ENCODE measurements around the gene CTNND2.

Gene CTNND2

GRCh38 chr5:11904265-11904906, at the start of gene CTNND2:
TSS of gene CTNND2 (minus strand) at chr5:11904446. CDS start at chr5:11903853, 593 bp downstream.
- ChIA-PET POLR2A (no interaction called here), CTCF (no interaction called here)
- DNase-seq (ENCODE audit: extremely low spot score) = peak; percentile 49
- TF ChIP-seq CTBP1 (IDR thresholded peaks at IDR 0.05; ENCODE audit: borderline replicate concordance) (no peak), ELF4 (IDR thresholded peaks at IDR 0.05) (no peak), PKNOX1 (IDR thresholded peaks at IDR 0.05) (no peak), FOXM1 (IDR thresholded peaks at IDR 0.05; ENCODE audit: borderline replicate concordance) (no peak), ARNT (IDR thresholded peaks at IDR 0.05) (no peak), LEF1 (IDR thresholded peaks at IDR 0.05; ENCODE audit: borderline replicate concordance) (no peak), BHLHE40 (IDR thresholded peaks at IDR 0.05; ENCODE audit: borderline replicate concordance) (no peak), HDGF (IDR thresholded peaks at IDR 0.05; ENCODE audit: borderline replicate concordance) (no peak), TARDBP (IDR thresholded peaks at IDR 0.05) (no peak), L3MBTL2 (conservative IDR thresholded peaks at IDR 0.05) (no peak), NFRKB (IDR thresholded peaks at IDR 0.05) (no peak)

GRCh38 chr5:11946317-11946716, 42.1 kb upstream of the CTNND2 start:
- TF ChIP-seq CTBP1 (IDR thresholded peaks at IDR 0.05; ENCODE audit: borderline replicate concordance) (no peak), HDGF (IDR thresholded peaks at IDR 0.05; ENCODE audit: borderline replicate concordance) (no peak), FOXA1 (IDR thresholded peaks at IDR 0.05) (no peak), ELF4 (IDR thresholded peaks at IDR 0.05) (no peak), FOXK2 (IDR thresholded peaks at IDR 0.05) (no peak), NFRKB (IDR thresholded peaks at IDR 0.05) (no peak), BHLHE40 (IDR thresholded peaks at IDR 0.05; ENCODE audit: borderline replicate concordance) (no peak)
- ChIA-PET CTCF (no interaction called here), POLR2A (no interaction called here)
- no peak for DNase-seq (ENCODE audit: extremely low spot score)

GRCh38 chr5:11941566-11941965, 37.3 kb upstream of the CTNND2 start:
- no peak for DNase-seq (ENCODE audit: extremely low spot score)
- no peak for TF ChIP-seq FOXM1 (IDR thresholded peaks at IDR 0.05; ENCODE audit: borderline replicate concordance)
- TF ChIP-seq SUZ12 (IDR thresholded peaks at IDR 0.05) = no peak
- TF ChIP-seq NFRKB (IDR thresholded peaks at IDR 0.05) = no peak
- no peak for TF ChIP-seq HDGF (IDR thresholded peaks at IDR 0.05; ENCODE audit: borderline replicate concordance)
- no peak for TF ChIP-seq FOXA1 (IDR thresholded peaks at IDR 0.05)
- no peak for TF ChIP-seq BHLHE40 (IDR thresholded peaks at IDR 0.05; ENCODE audit: borderline replicate concordance)
- no peak for TF ChIP-seq CTBP1 (IDR thresholded peaks at IDR 0.05; ENCODE audit: borderline replicate concordance)
- no peak for TF ChIP-seq ZNF384 (IDR thresholded peaks at IDR 0.05)
- POLR2A ChIA-PET = no interaction called here
- CTCF ChIA-PET = interaction anchor here (0.7 kb wide), 1 partner anchor 39 kb away, joined by 3 read pairs; no protein-coding TSS in a partner anchor

- ChIA-PET CTCF (no interaction called here), POLR2A (no interaction called here)
- no peak for DNase-seq (ENCODE audit: extremely low spot score)
- no peak for TF ChIP-seq ELF4 (IDR thresholded peaks at IDR 0.05)
- TF ChIP-seq NFRKB (IDR thresholded peaks at IDR 0.05) = no peak
- TF ChIP-seq LEF1 (IDR thresholded peaks at IDR 0.05; ENCODE audit: borderline replicate concordance) = no peak
- TF ChIP-seq L3MBTL2 (conservative IDR thresholded peaks at IDR 0.05) = no peak
- no peak for TF ChIP-seq FOXM1 (IDR thresholded peaks at IDR 0.05; ENCODE audit: borderline replicate concordance)
- no peak for TF ChIP-seq FOXA1 (IDR thresholded peaks at IDR 0.05)
- no peak for TF ChIP-seq HDGF (IDR thresholded peaks at IDR 0.05; ENCODE audit: borderline replicate concordance)
- TF ChIP-seq TARDBP (IDR thresholded peaks at IDR 0.05) = no peak
- TF ChIP-seq FOXK2 (IDR thresholded peaks at IDR 0.05) = no peak
- no peak for TF ChIP-seq CTBP1 (IDR thresholded peaks at IDR 0.05; ENCODE audit: borderline replicate concordance)
- no peak for TF ChIP-seq ZNF384 (IDR thresholded peaks at IDR 0.05)
- TF ChIP-seq BHLHE40 (IDR thresholded peaks at IDR 0.05; ENCODE audit: borderline replicate concordance) = no peak
- TF ChIP-seq SP1 (IDR thresholded peaks at IDR 0.05) = no peak
These were observed 27.4 kb upstream of the CTNND2 start for GRCh38 chr5:11931638-11932037.

GRCh38 chr5:11928909-11929308, 24.7 kb upstream of the CTNND2 start:
- no peak for DNase-seq (ENCODE audit: extremely low spot score)
- POLR2A ChIA-PET = no interaction called here
- CTCF ChIA-PET = no interaction called here

GRCh38 chr5:11925701-11926100, 21.5 kb upstream of the CTNND2 start:
- DNase-seq (ENCODE audit: extremely low spot score) = no peak
- ChIA-PET CTCF (no interaction called here), POLR2A (no interaction called here)
- TF ChIP-seq ZNF384 (IDR thresholded peaks at IDR 0.05) (no peak), NFRKB (IDR thresholded peaks at IDR 0.05) (no peak), L3MBTL2 (conservative IDR thresholded peaks at IDR 0.05) (no peak), CTBP1 (IDR thresholded peaks at IDR 0.05; ENCODE audit: borderline replicate concordance) (no peak), HDGF (IDR thresholded peaks at IDR 0.05; ENCODE audit: borderline replicate concordance) (no peak), TARDBP (IDR thresholded peaks at IDR 0.05) (no peak), SUZ12 (IDR thresholded peaks at IDR 0.05) (no peak), ELF4 (IDR thresholded peaks at IDR 0.05) (no peak), FOXK2 (IDR thresholded peaks at IDR 0.05) (no peak), BHLHE40 (IDR thresholded peaks at IDR 0.05; ENCODE audit: borderline replicate concordance) (no peak), FOXM1 (IDR thresholded peaks at IDR 0.05; ENCODE audit: borderline replicate concordance) (no peak), SP1 (IDR thresholded peaks at IDR 0.05) (no peak), PKNOX1 (IDR thresholded peaks at IDR 0.05) (no peak), FOXA1 (IDR thresholded peaks at IDR 0.05) (no peak)

More at GRCh38 chr5:11928909-11929308, 24.7 kb upstream of the CTNND2 start:
- no peak for TF ChIP-seq ARNT (IDR thresholded peaks at IDR 0.05)
- no peak for TF ChIP-seq NFRKB (IDR thresholded peaks at IDR 0.05)
- no peak for TF ChIP-seq SUZ12 (IDR thresholded peaks at IDR 0.05)
- TF ChIP-seq BHLHE40 (IDR thresholded peaks at IDR 0.05; ENCODE audit: borderline replicate concordance) = no peak
- TF ChIP-seq LEF1 (IDR thresholded peaks at IDR 0.05; ENCODE audit: borderline replicate concordance) = no peak
- no peak for TF ChIP-seq FOXK2 (IDR thresholded peaks at IDR 0.05)
- TF ChIP-seq CTBP1 (IDR thresholded peaks at IDR 0.05; ENCODE audit: borderline replicate concordance) = no peak
- TF ChIP-seq HDGF (IDR thresholded peaks at IDR 0.05; ENCODE audit: borderline replicate concordance) = no peak
- TF ChIP-seq SP1 (IDR thresholded peaks at IDR 0.05) = no peak

Measured in HEK293T (cell line).